ENCODE data around the gene SLC50A1. TPM values are rescaled to one million over a fixed set of nuclear protein-coding genes. Genes with fewer than 3 reads are reported as not detected.

The SLC50A1 gene
- total RNA-seq, 1 experiment from 2014 or later: 56.5 TPM

DNA sequence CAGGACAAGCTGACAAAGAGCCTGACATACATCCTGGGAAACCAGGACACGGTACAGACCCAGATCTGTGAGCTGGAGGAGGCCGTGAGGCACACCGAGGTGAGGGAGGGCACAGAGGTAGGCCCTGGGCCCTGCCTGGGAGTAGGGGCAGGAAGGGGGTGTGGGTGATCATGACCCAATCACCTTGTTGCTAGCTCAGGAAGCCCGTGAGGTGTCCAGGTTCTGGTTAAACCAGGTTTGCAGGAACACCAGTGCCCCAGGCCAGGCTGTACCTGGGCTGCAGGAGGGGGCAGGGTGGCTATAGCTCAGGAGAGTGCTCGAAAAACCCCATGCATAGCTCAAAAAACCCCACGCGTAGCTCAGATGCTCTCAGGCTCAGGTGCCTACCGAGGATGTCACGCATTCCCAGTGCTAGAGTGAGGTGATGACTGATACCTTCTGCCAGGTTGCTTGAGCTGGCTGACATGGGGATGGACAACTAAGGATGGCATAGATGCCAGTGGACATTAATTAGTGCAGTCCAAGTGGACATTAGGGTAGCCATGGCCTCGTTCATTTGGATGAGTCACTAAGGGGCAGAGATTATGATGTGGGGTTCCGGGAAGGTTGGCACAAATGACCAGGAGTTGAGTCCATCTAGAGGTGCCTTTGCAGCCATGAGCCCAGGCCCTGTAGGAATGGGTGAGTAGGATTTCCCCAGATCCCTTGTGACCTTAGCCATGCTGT lies 41.7 kb downstream of the SLC50A1 start:
- Histone ChIP-seq H2AFZ (ENCODE audit: low read length) (no peak overlapping the region), H4K20me1 (ENCODE audit: insufficient read depth, low read depth, low read length) (no peaks in the 10 kb centered on the region), H3K27ac (ENCODE audit: low read length) (no peak overlapping the region), H3K27me3 (ENCODE audit: low read length) (no peaks in the 10 kb centered on the region), H3K4me2 (ENCODE audit: low read depth, low read length, poor library complexity, severe bottlenecking) (no peak overlapping the region), H3K79me2 (ENCODE audit: low read length) (peaks cover 13% of the 10 kb centered on the region), H3K4me1 (ENCODE audit: low read length) (peaks cover 37% of the 10 kb centered on the region), H3K4me3 (ENCODE audit: low read length) (no peak overlapping the region), H3K9me3 (ENCODE audit: low read length) (no peaks in the 10 kb centered on the region), H3K36me3 (ENCODE audit: insufficient read depth, low read length) (peaks cover 21% of the 10 kb centered on the region), H3K9me2 (replicated peaks; ENCODE audit: insufficient read depth, low read length) (no peaks in the 10 kb centered on the region), H3K9ac (ENCODE audit: low read length) (peak overlapping the region; percentile 37)
- peak; percentile 39 for DNase-seq

- DNase-seq: no peak
- H3K27me3 ChIP-seq (ENCODE audit: low read length): no peaks in the 10 kb centered on the region
- H3K4me3 ChIP-seq (ENCODE audit: low read length): no peak overlapping the region
- no peak overlapping the region for H3K27ac ChIP-seq (ENCODE audit: low read length)
- no peaks in the 10 kb centered on the region for H3K9me3 ChIP-seq (ENCODE audit: low read length)
- H3K9ac ChIP-seq (ENCODE audit: low read length): no peak overlapping the region
- H3K4me2 ChIP-seq (ENCODE audit: low read depth, low read length, poor library complexity, severe bottlenecking): no peak overlapping the region
- H3K9me2 ChIP-seq (replicated peaks; ENCODE audit: insufficient read depth, low read length): no peaks in the 10 kb centered on the region
- H3K36me3 ChIP-seq (ENCODE audit: insufficient read depth, low read length): peaks cover 21% of the 10 kb centered on the region
- H4K20me1 ChIP-seq (ENCODE audit: insufficient read depth, low read depth, low read length): no peaks in the 10 kb centered on the region
- no peak overlapping the region for H2AFZ ChIP-seq (ENCODE audit: low read length)
- H3K4me1 ChIP-seq (ENCODE audit: low read length): peaks cover 36% of the 10 kb centered on the region
- H3K79me2 ChIP-seq (ENCODE audit: low read length): peaks cover 7% of the 10 kb centered on the region
These were observed 42.2 kb downstream of the SLC50A1 start for GRCh38 chr1:155177918-155178281.

GRCh38 chr1:155178441-155179111 lies 42.9 kb downstream of the SLC50A1 start:
- Histone ChIP-seq H3K4me2 (ENCODE audit: low read depth, low read length, poor library complexity, severe bottlenecking) (no peak overlapping the region), H3K36me3 (ENCODE audit: insufficient read depth, low read length) (peaks cover 21% of the 10 kb centered on the region), H3K4me1 (ENCODE audit: low read length) (peaks cover 38% of the 10 kb centered on the region), H3K27me3 (ENCODE audit: low read length) (no peaks in the 10 kb centered on the region), H3K27ac (ENCODE audit: low read length) (no peak overlapping the region), H2AFZ (ENCODE audit: low read length) (no peak overlapping the region), H3K79me2 (ENCODE audit: low read length) (peaks cover 6% of the 10 kb centered on the region; the same call in 1 of the 2 replicates), H4K20me1 (ENCODE audit: insufficient read depth, low read depth, low read length) (no peaks in the 10 kb centered on the region), H3K9ac (ENCODE audit: low read length) (no peak overlapping the region), H3K9me3 (ENCODE audit: low read length) (no peaks in the 10 kb centered on the region), H3K4me3 (ENCODE audit: low read length) (no peak overlapping the region), H3K9me2 (replicated peaks; ENCODE audit: insufficient read depth, low read length) (no peaks in the 10 kb centered on the region)
- peak; percentile 14 for DNase-seq

DNA sequence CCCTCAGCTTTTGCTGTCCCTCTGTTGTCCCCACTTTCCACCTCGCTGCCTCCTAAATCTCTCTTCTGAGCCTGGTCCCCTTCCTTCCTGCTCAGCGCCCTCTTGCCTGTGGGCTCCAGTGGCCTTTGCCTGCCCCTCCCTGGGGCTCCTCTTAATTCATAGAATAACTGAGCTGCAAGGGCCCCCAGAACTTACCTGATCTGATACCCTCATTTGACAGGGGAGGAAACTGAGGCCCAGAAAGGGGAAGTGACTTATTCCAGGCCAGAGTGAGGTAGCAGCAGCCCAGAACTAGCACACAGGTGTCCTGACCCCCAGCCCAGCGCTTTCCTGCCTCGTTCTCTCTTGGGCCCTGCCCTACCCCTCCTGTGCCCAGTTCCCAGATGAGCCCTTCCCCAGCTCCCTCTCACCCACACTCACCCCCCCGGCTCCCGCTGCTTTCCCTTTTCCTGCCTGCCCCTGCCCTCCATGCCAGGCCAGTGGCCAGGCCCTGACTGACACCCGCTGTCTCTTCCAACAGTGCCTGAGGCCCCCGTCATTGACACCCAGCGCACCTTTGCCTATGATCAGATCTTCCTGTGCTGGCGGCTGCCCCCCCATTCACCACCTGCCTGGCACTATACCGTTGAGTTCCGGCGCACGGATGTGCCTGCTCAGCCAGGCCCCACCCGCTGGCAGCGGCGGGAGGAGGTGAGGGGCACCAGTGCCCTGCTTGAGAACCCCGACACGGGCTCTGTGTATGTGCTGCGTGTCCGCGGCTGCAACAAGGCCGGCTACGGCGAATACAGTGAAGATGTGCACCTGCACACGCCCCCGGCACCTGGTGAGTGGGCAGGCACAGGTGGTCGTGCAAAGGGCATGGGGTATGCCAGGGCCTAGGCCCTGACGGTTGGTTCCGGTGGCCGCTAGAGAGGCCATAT lies 43.7 kb downstream of the SLC50A1 start:
- Histone ChIP-seq H3K36me3 (ENCODE audit: insufficient read depth, low read length) (peaks cover 21% of the 10 kb centered on the region), H3K4me1 (ENCODE audit: low read length) (peaks cover 41% of the 10 kb centered on the region), H3K4me2 (ENCODE audit: low read depth, low read length, poor library complexity, severe bottlenecking) (no peak overlapping the region), H4K20me1 (ENCODE audit: insufficient read depth, low read depth, low read length) (no peaks in the 10 kb centered on the region), H3K9ac (ENCODE audit: low read length) (no peak overlapping the region), H3K9me3 (ENCODE audit: low read length) (no peaks in the 10 kb centered on the region), H3K27me3 (ENCODE audit: low read length) (no peaks in the 10 kb centered on the region), H3K79me2 (ENCODE audit: low read length) (no peaks in the 10 kb centered on the region), H3K4me3 (ENCODE audit: low read length) (no peak overlapping the region), H3K9me2 (replicated peaks; ENCODE audit: insufficient read depth, low read length) (no peaks in the 10 kb centered on the region), H3K27ac (ENCODE audit: low read length) (no peak overlapping the region), H2AFZ (ENCODE audit: low read length) (no peak overlapping the region)
- DNase-seq: peak; percentile 39

- no peak for DNase-seq
- no peak overlapping the region for H3K9ac ChIP-seq (ENCODE audit: low read length)
These were observed 45.9 kb downstream of the SLC50A1 start for GRCh38 chr1:155181371-155182051.

DNA sequence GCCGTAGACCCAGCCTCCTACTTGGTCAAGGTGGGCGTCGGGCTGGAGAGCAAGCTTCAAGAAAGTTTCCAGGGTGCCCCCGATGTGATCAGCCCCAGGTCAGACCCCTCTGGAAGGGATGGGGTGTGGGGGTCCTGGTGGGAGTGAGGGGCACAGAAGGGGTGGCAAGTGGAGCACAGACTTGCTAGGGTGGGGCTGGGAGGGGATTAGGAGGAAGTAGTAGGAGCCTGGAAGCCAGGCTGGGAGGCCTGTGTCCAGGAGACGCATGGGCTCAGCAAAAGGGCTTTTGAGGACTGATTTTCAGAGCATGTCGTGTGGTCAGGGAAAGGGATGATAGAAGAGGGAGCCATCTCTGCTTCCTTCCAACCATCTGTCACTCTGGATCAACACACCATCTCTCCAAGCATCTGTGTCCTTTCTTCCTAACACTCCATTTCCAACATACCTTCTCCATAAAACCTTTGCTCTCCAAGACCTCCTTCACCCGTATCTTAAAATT lies 46.4 kb downstream of the SLC50A1 start:
- no peaks in the 10 kb centered on the region for H3K27me3 ChIP-seq (ENCODE audit: low read length)
- no peak overlapping the region for H3K4me2 ChIP-seq (ENCODE audit: low read depth, low read length, poor library complexity, severe bottlenecking)
- H3K79me2 ChIP-seq (ENCODE audit: low read length): no peaks in the 10 kb centered on the region
- H4K20me1 ChIP-seq (ENCODE audit: insufficient read depth, low read depth, low read length): no peaks in the 10 kb centered on the region
- H3K9me3 ChIP-seq (ENCODE audit: low read length): no peaks in the 10 kb centered on the region
- no peak overlapping the region for H3K9ac ChIP-seq (ENCODE audit: low read length)
- H3K4me3 ChIP-seq (ENCODE audit: low read length): no peak overlapping the region
- no peak overlapping the region for H2AFZ ChIP-seq (ENCODE audit: low read length)
- no peaks in the 10 kb centered on the region for H3K9me2 ChIP-seq (replicated peaks; ENCODE audit: insufficient read depth, low read length)
- no peak overlapping the region for H3K27ac ChIP-seq (ENCODE audit: low read length)
- DNase-seq: no peak
- H3K4me1 ChIP-seq (ENCODE audit: low read length): peaks cover 38% of the 10 kb centered on the region
- H3K36me3 ChIP-seq (ENCODE audit: insufficient read depth, low read length): peaks cover 18% of the 10 kb centered on the region

More at GRCh38 chr1:155181371-155182051, 45.9 kb downstream of the SLC50A1 start:
- H3K27me3 ChIP-seq (ENCODE audit: low read length): no peaks in the 10 kb centered on the region
- no peaks in the 10 kb centered on the region for H3K9me2 ChIP-seq (replicated peaks; ENCODE audit: insufficient read depth, low read length)
- peaks cover 21% of the 10 kb centered on the region for H3K36me3 ChIP-seq (ENCODE audit: insufficient read depth, low read length)
- no peaks in the 10 kb centered on the region for H3K9me3 ChIP-seq (ENCODE audit: low read length)
- H4K20me1 ChIP-seq (ENCODE audit: insufficient read depth, low read depth, low read length): no peaks in the 10 kb centered on the region
- no peak overlapping the region for H3K4me3 ChIP-seq (ENCODE audit: low read length)
- no peak overlapping the region for H3K4me2 ChIP-seq (ENCODE audit: low read depth, low read length, poor library complexity, severe bottlenecking)
- H2AFZ ChIP-seq (ENCODE audit: low read length): no peak overlapping the region
- H3K79me2 ChIP-seq (ENCODE audit: low read length): no peaks in the 10 kb centered on the region
- H3K4me1 ChIP-seq (ENCODE audit: low read length): peaks cover 41% of the 10 kb centered on the region
- H3K27ac ChIP-seq (ENCODE audit: low read length): no peak overlapping the region

GRCh38 chr1:155183775-155184221 lies 48.1 kb downstream of the SLC50A1 start:
- DNase-seq: no peak
- Histone ChIP-seq H3K4me3 (ENCODE audit: low read length) (no peak overlapping the region), H4K20me1 (ENCODE audit: insufficient read depth, low read depth, low read length) (no peaks in the 10 kb centered on the region), H3K9me3 (ENCODE audit: low read length) (no peaks in the 10 kb centered on the region), H3K4me2 (ENCODE audit: low read depth, low read length, poor library complexity, severe bottlenecking) (peak overlapping the region; percentile 72), H3K9me2 (replicated peaks; ENCODE audit: insufficient read depth, low read length) (no peaks in the 10 kb centered on the region), H3K4me1 (ENCODE audit: low read length) (peaks cover 37% of the 10 kb centered on the region), H3K27me3 (ENCODE audit: low read length) (no peaks in the 10 kb centered on the region), H3K79me2 (ENCODE audit: low read length) (no peaks in the 10 kb centered on the region), H3K27ac (ENCODE audit: low read length) (peak overlapping the region; percentile 82), H3K36me3 (ENCODE audit: insufficient read depth, low read length) (peaks cover 11% of the 10 kb centered on the region), H2AFZ (ENCODE audit: low read length) (no peak overlapping the region), H3K9ac (ENCODE audit: low read length) (peak overlapping the region; percentile 59)

Measured in Karpas-422 (cell line).